Measurements from ENCODE around the gene TMEM89.

Gene TMEM89

DNA sequence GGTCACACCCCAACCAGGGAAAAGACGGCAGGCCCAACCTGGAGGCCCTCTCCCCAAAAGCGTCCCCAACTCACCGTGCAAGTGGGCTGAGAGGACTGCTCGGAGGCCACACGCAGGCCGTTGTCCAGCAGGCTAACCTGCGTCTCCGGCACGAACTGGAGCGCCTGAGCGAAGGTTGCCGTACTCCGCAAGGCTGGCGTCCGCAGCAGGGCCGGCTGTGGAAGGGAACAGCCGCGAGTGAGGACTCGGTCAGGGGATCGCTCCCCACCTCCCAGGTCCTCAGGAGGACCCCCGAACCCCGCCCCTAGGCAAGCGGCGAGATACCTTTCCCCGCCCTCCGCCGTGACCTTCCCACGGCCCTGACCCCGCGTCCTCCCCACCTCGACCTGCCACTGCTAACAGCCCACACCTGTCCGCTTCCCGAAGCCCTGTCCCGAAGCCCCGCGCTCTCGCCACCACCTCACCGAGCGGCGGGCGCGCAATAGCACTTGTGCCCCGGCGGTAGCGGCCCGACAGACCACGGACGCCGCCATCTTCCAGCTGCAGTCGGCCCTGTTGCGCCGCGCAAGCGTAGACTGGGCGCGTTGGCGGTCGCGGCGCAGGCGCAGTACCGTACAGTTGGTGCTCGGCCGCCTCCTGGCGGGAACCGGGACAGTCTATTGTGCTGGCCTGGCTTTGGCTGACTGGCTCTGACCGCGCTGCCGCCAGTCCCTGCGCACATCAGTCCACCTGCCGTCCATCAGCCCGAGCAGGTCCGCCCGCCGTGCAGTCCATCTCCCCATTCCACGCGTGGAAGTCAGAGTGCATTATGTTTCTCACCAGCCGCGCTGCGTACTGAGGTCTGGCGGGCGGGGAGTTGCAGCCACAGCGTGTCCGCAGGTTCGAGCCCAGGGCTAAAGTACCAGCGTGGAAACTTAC lies 12.2 kb downstream of the TMEM89 start, which contains the start of gene UQCRC1 (continued):
- TF ChIP-seq ZBTB8A (tag by site-specific recombination; IDR thresholded peaks at IDR 0.05) = 0 out of 2 replicates have a peak, but pooled peaks have one; percentile 8
- peak; percentile 43 for TF ChIP-seq KLF9 (tag by site-specific recombination; IDR thresholded peaks at IDR 0.05; ENCODE audit: low read depth)
- TF ChIP-seq SP2 (tag by site-specific recombination; IDR thresholded peaks at IDR 0.05) = no peak; the same call in 1 of the 2 replicates
- TF ChIP-seq, protein P1, sequence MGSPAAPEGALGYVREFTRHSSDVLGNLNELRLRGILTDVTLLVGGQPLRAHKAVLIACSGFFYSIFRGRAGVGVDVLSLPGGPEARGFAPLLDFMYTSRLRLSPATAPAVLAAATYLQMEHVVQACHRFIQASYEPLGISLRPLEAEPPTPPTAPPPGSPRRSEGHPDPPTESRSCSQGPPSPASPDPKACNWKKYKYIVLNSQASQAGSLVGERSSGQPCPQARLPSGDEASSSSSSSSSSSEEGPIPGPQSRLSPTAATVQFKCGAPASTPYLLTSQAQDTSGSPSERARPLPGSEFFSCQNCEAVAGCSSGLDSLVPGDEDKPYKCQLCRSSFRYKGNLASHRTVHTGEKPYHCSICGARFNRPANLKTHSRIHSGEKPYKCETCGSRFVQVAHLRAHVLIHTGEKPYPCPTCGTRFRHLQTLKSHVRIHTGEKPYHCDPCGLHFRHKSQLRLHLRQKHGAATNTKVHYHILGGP (tag by site-specific recombination; IDR thresholded peaks at IDR 0.05) = no peak
- no peak for TF ChIP-seq ZNF274 (IDR thresholded peaks at IDR 0.05; ENCODE audit: low read length)
- no peak for TF ChIP-seq ZNF274 (tag by site-specific recombination; IDR thresholded peaks at IDR 0.05; ENCODE audit: borderline replicate concordance)
- TF ChIP-seq ZNF785 (tag by site-specific recombination; IDR thresholded peaks at IDR 0.05) = 0 out of 2 replicates have a peak, but pooled peaks have one; percentile 56
- no peak for TF ChIP-seq ZNF560 (tag by site-specific recombination; IDR thresholded peaks at IDR 0.05; ENCODE audit: borderline replicate concordance)
- TF ChIP-seq ZNF132 (tag by site-specific recombination; IDR thresholded peaks at IDR 0.05; ENCODE audit: borderline replicate concordance) = no peak
- TF ChIP-seq SCRT2 (tag by site-specific recombination; IDR thresholded peaks at IDR 0.05) = peak; percentile 100
- TF ChIP-seq ZNF521 (tag by site-specific recombination; IDR thresholded peaks at IDR 0.05) = no peak
- TF ChIP-seq ZNF19 (tag by site-specific recombination; IDR thresholded peaks at IDR 0.05; ENCODE audit: low read depth) = no peak
- TF ChIP-seq ZNF600 (tag by site-specific recombination; IDR thresholded peaks at IDR 0.05) = peak; percentile 83
- TF ChIP-seq, protein P2, sequence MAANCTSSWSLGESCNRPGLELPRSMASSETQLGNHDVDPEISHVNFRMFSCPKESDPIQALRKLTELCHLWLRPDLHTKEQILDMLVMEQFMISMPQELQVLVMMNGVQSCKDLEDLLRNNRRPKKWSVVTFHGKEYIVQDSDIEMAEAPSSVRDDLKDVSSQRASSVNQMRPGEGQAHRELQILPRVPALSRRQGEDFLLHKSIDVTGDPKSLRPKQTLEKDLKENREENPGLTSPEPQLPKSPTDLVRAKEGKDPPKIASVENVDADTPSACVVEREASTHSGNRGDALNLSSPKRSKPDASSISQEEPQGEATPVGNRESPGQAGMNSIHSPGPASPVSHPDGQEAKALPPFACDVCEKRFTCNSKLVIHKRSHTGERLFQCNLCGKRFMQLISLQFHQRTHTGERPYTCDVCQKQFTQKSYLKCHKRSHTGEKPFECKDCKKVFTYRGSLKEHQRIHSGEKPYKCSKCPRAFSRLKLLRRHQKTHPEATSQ (tag by site-specific recombination; IDR thresholded peaks at IDR 0.05) = peak; percentile 40; the same call in 1 of the 2 replicates
- TF ChIP-seq, protein P3, sequence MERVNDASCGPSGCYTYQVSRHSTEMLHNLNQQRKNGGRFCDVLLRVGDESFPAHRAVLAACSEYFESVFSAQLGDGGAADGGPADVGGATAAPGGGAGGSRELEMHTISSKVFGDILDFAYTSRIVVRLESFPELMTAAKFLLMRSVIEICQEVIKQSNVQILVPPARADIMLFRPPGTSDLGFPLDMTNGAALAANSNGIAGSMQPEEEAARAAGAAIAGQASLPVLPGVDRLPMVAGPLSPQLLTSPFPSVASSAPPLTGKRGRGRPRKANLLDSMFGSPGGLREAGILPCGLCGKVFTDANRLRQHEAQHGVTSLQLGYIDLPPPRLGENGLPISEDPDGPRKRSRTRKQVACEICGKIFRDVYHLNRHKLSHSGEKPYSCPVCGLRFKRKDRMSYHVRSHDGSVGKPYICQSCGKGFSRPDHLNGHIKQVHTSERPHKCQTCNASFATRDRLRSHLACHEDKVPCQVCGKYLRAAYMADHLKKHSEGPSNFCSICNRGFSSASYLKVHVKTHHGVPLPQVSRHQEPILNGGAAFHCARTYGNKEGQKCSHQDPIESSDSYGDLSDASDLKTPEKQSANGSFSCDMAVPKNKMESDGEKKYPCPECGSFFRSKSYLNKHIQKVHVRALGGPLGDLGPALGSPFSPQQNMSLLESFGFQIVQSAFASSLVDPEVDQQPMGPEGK (tag by site-specific recombination; IDR thresholded peaks at IDR 0.05) = peak; percentile 67; the same call in 1 of the 2 replicates
- TF ChIP-seq ZNF37A (tag by site-specific recombination; IDR thresholded peaks at IDR 0.05) = no peak
- TF ChIP-seq ZNF792 (tag by site-specific recombination; IDR thresholded peaks at IDR 0.05) = no peak
- TF ChIP-seq, protein P4, sequence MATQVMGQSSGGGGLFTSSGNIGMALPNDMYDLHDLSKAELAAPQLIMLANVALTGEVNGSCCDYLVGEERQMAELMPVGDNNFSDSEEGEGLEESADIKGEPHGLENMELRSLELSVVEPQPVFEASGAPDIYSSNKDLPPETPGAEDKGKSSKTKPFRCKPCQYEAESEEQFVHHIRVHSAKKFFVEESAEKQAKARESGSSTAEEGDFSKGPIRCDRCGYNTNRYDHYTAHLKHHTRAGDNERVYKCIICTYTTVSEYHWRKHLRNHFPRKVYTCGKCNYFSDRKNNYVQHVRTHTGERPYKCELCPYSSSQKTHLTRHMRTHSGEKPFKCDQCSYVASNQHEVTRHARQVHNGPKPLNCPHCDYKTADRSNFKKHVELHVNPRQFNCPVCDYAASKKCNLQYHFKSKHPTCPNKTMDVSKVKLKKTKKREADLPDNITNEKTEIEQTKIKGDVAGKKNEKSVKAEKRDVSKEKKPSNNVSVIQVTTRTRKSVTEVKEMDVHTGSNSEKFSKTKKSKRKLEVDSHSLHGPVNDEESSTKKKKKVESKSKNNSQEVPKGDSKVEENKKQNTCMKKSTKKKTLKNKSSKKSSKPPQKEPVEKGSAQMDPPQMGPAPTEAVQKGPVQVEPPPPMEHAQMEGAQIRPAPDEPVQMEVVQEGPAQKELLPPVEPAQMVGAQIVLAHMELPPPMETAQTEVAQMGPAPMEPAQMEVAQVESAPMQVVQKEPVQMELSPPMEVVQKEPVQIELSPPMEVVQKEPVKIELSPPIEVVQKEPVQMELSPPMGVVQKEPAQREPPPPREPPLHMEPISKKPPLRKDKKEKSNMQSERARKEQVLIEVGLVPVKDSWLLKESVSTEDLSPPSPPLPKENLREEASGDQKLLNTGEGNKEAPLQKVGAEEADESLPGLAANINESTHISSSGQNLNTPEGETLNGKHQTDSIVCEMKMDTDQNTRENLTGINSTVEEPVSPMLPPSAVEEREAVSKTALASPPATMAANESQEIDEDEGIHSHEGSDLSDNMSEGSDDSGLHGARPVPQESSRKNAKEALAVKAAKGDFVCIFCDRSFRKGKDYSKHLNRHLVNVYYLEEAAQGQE (tag by site-specific recombination; IDR thresholded peaks at IDR 0.05) = peak; percentile 46
- TF ChIP-seq, protein P5, sequence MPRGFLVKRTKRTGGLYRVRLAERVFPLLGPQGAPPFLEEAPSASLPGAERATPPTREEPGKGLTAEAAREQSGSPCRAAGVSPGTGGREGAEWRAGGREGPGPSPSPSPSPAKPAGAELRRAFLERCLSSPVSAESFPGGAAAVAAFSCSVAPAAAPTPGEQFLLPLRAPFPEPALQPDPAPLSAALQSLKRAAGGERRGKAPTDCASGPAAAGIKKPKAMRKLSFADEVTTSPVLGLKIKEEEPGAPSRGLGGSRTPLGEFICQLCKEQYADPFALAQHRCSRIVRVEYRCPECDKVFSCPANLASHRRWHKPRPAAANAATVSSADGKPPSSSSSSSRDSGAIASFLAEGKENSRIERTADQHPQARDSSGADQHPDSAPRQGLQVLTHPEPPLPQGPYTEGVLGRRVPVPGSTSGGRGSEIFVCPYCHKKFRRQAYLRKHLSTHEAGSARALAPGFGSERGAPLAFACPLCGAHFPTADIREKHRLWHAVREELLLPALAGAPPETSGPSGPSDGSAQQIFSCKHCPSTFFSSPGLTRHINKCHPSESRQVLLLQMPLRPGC (tag by site-specific recombination; IDR thresholded peaks at IDR 0.05) = no peak
- peak; percentile 40; the same call in 1 of the 2 replicates for TF ChIP-seq ZNF341 (tag by site-specific recombination; IDR thresholded peaks at IDR 0.05; ENCODE audit: low read depth)
- TF ChIP-seq ZNF76 (tag by site-specific recombination; IDR thresholded peaks at IDR 0.05; ENCODE audit: borderline replicate concordance, low read depth) = no peak
- TF ChIP-seq, protein P6, sequence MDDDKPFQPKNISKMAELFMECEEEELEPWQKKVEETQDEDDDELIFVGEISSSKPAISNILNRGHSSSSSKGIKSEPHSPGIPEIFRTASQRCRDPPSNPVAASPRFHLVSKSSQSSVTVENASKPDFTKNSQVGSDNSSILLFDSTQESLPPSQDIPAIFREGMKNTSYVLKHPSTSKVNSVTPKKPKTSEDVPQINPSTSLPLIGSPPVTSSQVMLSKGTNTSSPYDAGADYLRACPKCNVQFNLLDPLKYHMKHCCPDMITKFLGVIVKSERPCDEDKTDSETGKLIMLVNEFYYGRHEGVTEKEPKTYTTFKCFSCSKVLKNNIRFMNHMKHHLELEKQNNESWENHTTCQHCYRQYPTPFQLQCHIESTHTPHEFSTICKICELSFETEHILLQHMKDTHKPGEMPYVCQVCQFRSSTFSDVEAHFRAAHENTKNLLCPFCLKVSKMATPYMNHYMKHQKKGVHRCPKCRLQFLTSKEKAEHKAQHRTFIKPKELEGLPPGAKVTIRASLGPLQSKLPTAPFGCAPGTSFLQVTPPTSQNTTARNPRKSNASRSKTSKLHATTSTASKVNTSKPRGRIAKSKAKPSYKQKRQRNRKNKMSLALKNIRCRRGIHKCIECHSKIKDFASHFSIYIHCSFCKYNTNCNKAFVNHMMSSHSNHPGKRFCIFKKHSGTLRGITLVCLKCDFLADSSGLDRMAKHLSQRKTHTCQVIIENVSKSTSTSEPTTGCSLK (tag by site-specific recombination; IDR thresholded peaks at IDR 0.05) = no peak
- TF ChIP-seq ZNF324 (tag by site-specific recombination; IDR thresholded peaks at IDR 0.05) = no peak
- no peak for TF ChIP-seq ZNF544 (tag by site-specific recombination; IDR thresholded peaks at IDR 0.05)

Data from HEK293 (cell line).